ENCODE measurements around the gene LRRN4CL. TPM values are rescaled to one million over a fixed set of nuclear protein-coding genes. Genes with fewer than 3 reads are reported as not detected.
"Not testable (repeated sequence)": the region's sequence is repeated elsewhere in the genome, so short reads cannot be mapped to it uniquely, and the experiment has no call there.

LRRN4CL gene
- total RNA-seq, 1 donor from 2014 or later: not detected

DNA sequence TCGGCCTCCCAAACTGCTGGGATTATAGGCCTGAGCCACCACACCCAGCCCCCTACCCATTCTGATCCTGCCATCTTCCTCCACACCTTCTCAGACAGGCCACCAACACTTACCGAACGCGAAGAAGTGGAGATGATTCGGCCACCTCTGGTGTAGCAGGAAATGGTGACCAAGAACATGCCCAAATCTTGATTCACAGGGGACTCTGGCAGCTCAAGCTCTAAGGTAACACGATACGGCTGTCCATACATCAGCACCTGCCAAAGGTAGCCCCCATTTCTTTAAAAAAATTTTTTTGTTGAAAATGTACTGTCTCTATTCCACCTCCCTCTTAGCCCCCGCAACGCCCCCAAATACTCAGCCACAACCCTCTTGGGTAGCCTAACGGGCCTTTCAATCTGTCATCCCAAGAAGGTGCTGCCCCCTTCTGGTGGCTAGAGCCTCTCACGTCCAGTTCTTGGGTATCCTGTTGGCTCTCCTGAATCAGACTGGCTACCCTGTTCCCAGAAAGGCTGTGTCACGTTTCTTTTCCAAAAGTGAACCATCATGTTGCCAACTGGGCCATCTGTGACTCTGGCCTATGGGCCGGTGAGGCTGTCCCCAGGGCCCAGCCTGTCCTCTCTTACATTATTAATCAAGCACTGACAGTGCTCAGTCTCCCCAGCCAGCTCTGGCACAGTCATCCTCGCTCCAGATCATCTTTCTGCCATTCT, 5.3 kb upstream of the LRRN4CL start:
- Histone ChIP-seq H3K9ac (no peak overlapping the region), H3K79me2 (ENCODE audit: low read depth) (no peaks in the 10 kb centered on the region), H3K4me3 (no peak overlapping the region), H3K27ac (no peak overlapping the region), H3K4me2 (no peak overlapping the region), H3F3A (ENCODE audit: low read depth) (peaks cover 5% of the 10 kb centered on the region), H4K20me1 (ENCODE audit: low read depth) (no peaks in the 10 kb centered on the region), H3K27me3 (no peaks in the 10 kb centered on the region), H3K4me1 (no peaks in the 10 kb centered on the region), H3K9me3 (ENCODE audit: low read depth) (no peaks in the 10 kb centered on the region), H2AFZ (replicated peaks) (no peak overlapping the region), H3K36me3 (no peaks in the 10 kb centered on the region)
- peak; percentile 89 for TF ChIP-seq CTCF (IDR thresholded peaks at IDR 0.05)
- no peak for TF ChIP-seq EZH2 (IDR thresholded peaks at IDR 0.05)
- no peak for TF ChIP-seq EZH2phosphoT487 (IDR thresholded peaks at IDR 0.05)
- Mint-ChIP-seq H3K4me3 (peak overlapping the region; percentile 11), H3K4me1 (peaks cover 4% of the 10 kb centered on the region), H3K27me3 (ENCODE audit: insufficient read depth, low read depth) (peaks cover 2% of the 10 kb centered on the region), H3K27ac (peak overlapping the region; percentile 65), H3K9me3 (no peaks in the 10 kb centered on the region), H3K36me3 (peaks cover 18% of the 10 kb centered on the region)
- peak; percentile 91 for DNase-seq (ENCODE audit: low spot score)

DNA sequence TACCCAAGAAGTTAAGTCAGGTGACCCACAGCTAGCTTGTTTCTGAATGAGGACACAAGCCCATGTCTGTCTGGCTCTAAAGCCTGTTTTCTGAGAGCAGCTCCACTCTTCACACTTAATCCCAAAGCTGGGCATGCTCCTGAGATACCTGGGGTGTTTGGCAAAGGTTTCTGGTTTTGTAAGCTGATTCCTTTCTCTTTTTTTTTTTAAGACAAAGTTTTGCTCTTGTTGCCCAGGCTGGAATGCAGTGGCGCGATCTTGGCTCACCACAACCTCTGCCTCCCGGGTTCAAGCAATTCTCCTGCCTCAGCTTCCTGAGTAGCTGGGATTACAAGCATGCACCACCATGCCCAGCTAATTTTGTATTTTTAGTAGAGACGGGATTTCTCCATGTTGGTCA, 4.3 kb upstream of the LRRN4CL start:
- H3K36me3 Mint-ChIP-seq: peaks cover 17% of the 10 kb centered on the region
- H3K27ac ChIP-seq; H3K9me3 ChIP-seq (ENCODE audit: low read depth); H3K27ac Mint-ChIP-seq; H3K4me1 Mint-ChIP-seq; H3K9me3 Mint-ChIP-seq; H3K9ac ChIP-seq; H3K27me3 Mint-ChIP-seq (ENCODE audit: insufficient read depth, low read depth); H3F3A ChIP-seq (ENCODE audit: low read depth); H4K20me1 ChIP-seq (ENCODE audit: low read depth); H2AFZ ChIP-seq (replicated peaks); H3K79me2 ChIP-seq (ENCODE audit: low read depth); H3K36me3 ChIP-seq; H3K4me2 ChIP-seq; H3K4me3 ChIP-seq; H3K27me3 ChIP-seq; DNase-seq (ENCODE audit: low spot score); H3K4me1 ChIP-seq; H3K4me3 Mint-ChIP-seq: not testable (repeated sequence)

GRCh38 chr11:62688491-62688890, 839 bp downstream of the LRRN4CL start:
- H3K4me1 ChIP-seq: no peaks in the 10 kb centered on the region
- peaks cover 2% of the 10 kb centered on the region for H3K27me3 Mint-ChIP-seq (ENCODE audit: insufficient read depth, low read depth)
- no peak overlapping the region for H3K4me3 ChIP-seq
- H3K9me3 ChIP-seq (ENCODE audit: low read depth): no peaks in the 10 kb centered on the region
- peaks cover 7% of the 10 kb centered on the region for H3F3A ChIP-seq (ENCODE audit: low read depth)
- H3K36me3 ChIP-seq: no peaks in the 10 kb centered on the region
- no peak for DNase-seq (ENCODE audit: low spot score)
- H3K27ac ChIP-seq: no peak overlapping the region
- peaks cover 6% of the 10 kb centered on the region for H3K4me1 Mint-ChIP-seq
- H3K9me3 Mint-ChIP-seq: no peaks in the 10 kb centered on the region
- H4K20me1 ChIP-seq (ENCODE audit: low read depth): no peaks in the 10 kb centered on the region
- no peaks in the 10 kb centered on the region for H3K27me3 ChIP-seq
- no peak overlapping the region for H3K4me2 ChIP-seq
- TF ChIP-seq EZH2 (IDR thresholded peaks at IDR 0.05) (no peak), CTCF (IDR thresholded peaks at IDR 0.05) (no peak), EZH2phosphoT487 (IDR thresholded peaks at IDR 0.05) (no peak)
- H2AFZ ChIP-seq (replicated peaks): no peak overlapping the region
- H3K9ac ChIP-seq: no peak overlapping the region
- no peak overlapping the region for H3K27ac Mint-ChIP-seq
- H3K36me3 Mint-ChIP-seq: peaks cover 8% of the 10 kb centered on the region
- H3K79me2 ChIP-seq (ENCODE audit: low read depth): no peaks in the 10 kb centered on the region
- no peak overlapping the region for H3K4me3 Mint-ChIP-seq

Measured in neural progenitor cell (in vitro differentiated cells).